Measurements from ENCODE around the gene AJAP1.

The AJAP1 gene

DNA sequence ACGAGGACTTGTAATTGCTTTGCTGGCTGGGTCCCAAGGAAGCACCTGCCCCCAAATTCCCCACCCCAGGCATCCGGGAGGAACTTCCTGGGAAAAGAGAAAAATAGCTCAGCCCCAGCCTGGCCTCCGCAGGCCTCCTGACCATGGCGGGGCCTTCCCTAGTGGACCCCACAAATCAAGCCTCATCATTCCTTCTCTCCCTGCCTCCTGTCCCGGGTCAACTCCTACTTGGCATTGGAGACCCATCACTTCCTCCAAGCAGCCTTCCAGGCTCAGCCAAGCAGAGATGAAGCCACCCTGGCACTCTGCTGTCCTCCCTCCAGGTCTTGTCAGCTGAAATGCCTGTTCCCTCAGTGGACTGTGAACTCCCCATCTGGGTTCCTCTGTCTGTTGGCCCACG is 38.0 kb downstream of the AJAP1 start:
- no peak overlapping the region for H3K27ac ChIP-seq
- no peak for TF ChIP-seq ZFX (IDR thresholded peaks at IDR 0.05; ENCODE audit: borderline replicate concordance)
- TF ChIP-seq, protein P1, sequence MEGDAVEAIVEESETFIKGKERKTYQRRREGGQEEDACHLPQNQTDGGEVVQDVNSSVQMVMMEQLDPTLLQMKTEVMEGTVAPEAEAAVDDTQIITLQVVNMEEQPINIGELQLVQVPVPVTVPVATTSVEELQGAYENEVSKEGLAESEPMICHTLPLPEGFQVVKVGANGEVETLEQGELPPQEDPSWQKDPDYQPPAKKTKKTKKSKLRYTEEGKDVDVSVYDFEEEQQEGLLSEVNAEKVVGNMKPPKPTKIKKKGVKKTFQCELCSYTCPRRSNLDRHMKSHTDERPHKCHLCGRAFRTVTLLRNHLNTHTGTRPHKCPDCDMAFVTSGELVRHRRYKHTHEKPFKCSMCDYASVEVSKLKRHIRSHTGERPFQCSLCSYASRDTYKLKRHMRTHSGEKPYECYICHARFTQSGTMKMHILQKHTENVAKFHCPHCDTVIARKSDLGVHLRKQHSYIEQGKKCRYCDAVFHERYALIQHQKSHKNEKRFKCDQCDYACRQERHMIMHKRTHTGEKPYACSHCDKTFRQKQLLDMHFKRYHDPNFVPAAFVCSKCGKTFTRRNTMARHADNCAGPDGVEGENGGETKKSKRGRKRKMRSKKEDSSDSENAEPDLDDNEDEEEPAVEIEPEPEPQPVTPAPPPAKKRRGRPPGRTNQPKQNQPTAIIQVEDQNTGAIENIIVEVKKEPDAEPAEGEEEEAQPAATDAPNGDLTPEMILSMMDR (IDR thresholded peaks at IDR 0.05) = no peak

GRCh38 chr1:4693331-4693730 is 38.9 kb downstream of the AJAP1 start:
- H3K27ac ChIP-seq = no peak overlapping the region
- TF ChIP-seq, protein P1 (IDR thresholded peaks at IDR 0.05) = no peak
- no peak for TF ChIP-seq ZFX (IDR thresholded peaks at IDR 0.05; ENCODE audit: borderline replicate concordance)

DNA sequence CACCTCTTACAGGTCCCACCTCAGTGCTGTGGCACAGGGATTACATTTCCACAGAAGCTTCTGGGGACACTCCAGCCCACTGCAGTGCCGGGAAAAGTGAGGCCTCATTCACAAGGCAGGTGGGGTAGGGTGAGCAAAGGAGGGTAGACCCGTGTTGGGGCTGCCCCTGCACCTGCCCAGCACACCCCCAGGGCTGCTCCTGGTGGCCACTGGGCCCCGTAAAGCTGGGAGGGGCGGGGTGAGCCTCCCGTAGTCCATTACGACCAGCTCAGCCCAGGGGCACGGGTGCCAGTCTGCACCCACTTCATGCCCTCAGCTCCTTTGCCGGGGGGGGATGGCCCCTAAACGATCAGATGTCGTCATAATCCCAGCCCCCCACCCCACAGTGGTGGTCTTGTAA is 39.5 kb downstream of the AJAP1 start:
- H3K27ac ChIP-seq = no peak overlapping the region
- TF ChIP-seq, protein P1 (IDR thresholded peaks at IDR 0.05) = no peak
- TF ChIP-seq ZFX (IDR thresholded peaks at IDR 0.05; ENCODE audit: borderline replicate concordance) = no peak

DNA sequence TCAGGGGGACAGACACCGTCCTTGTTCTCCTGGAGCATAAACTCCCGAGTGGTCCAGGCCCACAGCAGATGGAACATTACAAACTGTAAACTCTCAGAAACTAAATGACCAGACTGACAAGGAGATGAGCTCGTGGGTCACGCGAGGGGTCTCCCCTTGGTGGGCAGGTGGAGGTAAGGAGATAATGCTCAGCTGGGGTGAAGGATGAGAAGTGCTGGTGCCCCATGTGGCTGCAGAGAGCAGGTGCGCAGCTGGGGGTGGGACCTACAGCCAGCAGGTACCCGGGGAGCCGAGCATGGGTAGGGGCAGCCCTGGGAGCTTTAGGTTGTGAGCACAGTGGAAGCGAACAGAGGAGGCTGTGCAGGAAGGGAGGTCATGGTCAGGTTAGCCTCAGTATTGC is 40.1 kb downstream of the AJAP1 start:
- TF ChIP-seq, protein P1 (IDR thresholded peaks at IDR 0.05) = no peak
- no peak for TF ChIP-seq ZFX (IDR thresholded peaks at IDR 0.05; ENCODE audit: borderline replicate concordance)
- H3K27ac ChIP-seq = no peak overlapping the region

DNA sequence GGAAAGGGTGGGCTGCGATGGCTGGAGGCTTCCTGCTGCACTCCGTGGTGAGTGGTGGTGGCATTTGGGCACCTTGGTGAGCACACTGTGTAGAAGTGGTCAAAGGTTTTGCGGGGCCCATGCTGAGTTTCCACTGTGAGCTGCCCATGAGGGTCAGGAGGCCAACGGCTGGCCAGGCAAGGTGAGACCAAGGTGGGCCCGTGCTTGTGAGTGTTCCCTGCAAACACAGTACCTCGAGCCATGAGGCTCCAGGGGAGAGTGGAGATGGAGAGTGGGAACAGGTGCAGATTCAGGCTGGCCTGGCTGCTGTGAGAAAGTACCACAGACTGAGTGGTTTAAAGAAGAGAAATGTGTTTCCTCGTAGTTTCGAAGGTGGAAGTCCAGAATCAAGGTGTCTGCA is 40.8 kb downstream of the AJAP1 start:
- no peak overlapping the region for H3K27ac ChIP-seq
- TF ChIP-seq, protein P1 (IDR thresholded peaks at IDR 0.05) = no peak
- TF ChIP-seq ZFX (IDR thresholded peaks at IDR 0.05; ENCODE audit: borderline replicate concordance) = no peak

DNA sequence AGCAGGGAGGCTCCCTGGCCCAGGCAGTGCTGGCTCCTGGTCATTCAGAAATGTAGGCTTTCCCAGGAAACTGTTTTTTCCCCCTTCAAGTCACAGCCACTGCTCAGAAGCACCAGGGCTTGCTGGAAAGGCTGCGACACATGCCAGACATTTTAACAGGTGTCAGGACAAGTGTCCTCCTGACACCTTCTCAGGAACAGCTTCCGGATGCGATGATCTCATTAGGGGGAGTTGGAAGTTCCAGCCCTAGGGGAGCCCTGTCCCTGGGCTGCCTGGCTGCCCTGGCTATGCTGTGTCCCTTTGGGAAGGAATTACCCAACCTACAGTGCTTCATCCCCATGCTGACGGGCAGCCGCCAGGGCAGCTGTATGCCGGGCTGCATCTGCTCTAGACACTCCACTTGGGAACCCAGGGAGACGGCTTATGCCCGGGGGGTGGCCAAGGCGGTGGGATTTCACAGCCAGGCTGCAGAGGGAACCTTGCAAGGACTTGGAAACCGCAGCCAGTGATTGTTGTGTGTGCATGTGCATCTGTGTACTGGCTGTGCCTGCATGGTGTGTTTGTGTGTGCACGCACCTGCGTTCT is 41.8 kb downstream of the AJAP1 start:
- TF ChIP-seq, protein P1 (IDR thresholded peaks at IDR 0.05) = no peak
- no peak for TF ChIP-seq ZFX (IDR thresholded peaks at IDR 0.05; ENCODE audit: borderline replicate concordance)

DNA sequence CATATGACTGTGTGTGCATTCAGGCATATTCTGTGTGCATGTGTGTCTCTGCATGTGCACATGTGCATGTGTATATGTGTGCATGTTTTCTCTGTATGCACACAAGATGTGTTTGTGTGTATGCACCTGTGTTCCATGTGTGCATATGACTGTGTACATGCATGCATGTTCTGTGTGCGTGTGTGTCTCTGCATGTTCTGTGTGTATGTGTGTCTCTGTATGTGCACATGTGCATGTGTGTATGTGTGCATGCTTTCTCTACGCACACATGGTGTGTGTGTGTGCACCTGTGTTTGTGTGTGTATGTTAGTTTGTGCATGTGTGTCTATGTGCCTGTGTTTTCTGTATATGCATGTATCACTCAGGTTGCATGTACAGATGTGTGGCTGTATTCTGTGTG is 42.3 kb downstream of the AJAP1 start:
- TF ChIP-seq ZFX (IDR thresholded peaks at IDR 0.05; ENCODE audit: borderline replicate concordance) = no peak
- TF ChIP-seq, protein P1 (IDR thresholded peaks at IDR 0.05) = no peak
- no peak overlapping the region for H3K27ac ChIP-seq

More for the DNA sequence above, 41.8 kb downstream of the AJAP1 start:
- no peak overlapping the region for H3K27ac ChIP-seq
